Keratinocyte (primary cell): Measurements from ENCODE around the gene EXOC4. TPM values are rescaled to one million over a fixed set of nuclear protein-coding genes. Genes with fewer than 3 reads are reported as not detected.

Source experiments
- DNase-seq: peaks from one replicate; pipeline ENCODE4 v3.0.0-alpha.2; 2011; ENCODE audit warnings: low read depth, missing footprints, low spot score
- FAIRE-seq: peaks from 2 replicates; lab custom pipeline; 2011; peaks lifted over from hg19 to GRCh38; lab: Jason Lieb, UNC
- H2AFZ ChIP-seq: 2 replicates; pipeline ENCODE4 v1.6.0; 2012; ENCODE audit warnings: low read length, control low read depth, inconsistent platforms; ENCODE audit not compliant: control insufficient read depth
- H3K27ac ChIP-seq: 2 replicates; pipeline ENCODE4 v1.5.1; 2011; ENCODE audit warnings: low read length; ENCODE audit not compliant: control insufficient read depth, insufficient read depth
- H3K27me3 ChIP-seq: 3 replicates; pipeline ENCODE4 v1.6.0; 2011; ENCODE audit warnings: low read length; ENCODE audit not compliant: control insufficient read depth, insufficient read depth; ENCODE audit errors: extremely low read depth
- H3K36me3 ChIP-seq, 2 experiments: 2 replicates in 1 of 2; 3 replicates in 1 of 2; pipeline ENCODE4 v1.5.1; 2011; ENCODE audit warnings: low read length in 2 of 2, mild to moderate bottlenecking in 1 of 2; ENCODE audit not compliant: control insufficient read depth in 2 of 2, insufficient read depth in 2 of 2; ENCODE audit errors: extremely low read depth in 1 of 2
- H3K4me1 ChIP-seq: 3 replicates; pipeline ENCODE4 v1.5.1; 2011; ENCODE audit warnings: low read length; ENCODE audit not compliant: control insufficient read depth, insufficient read depth; ENCODE audit errors: extremely low read depth
- H3K4me2 ChIP-seq: 3 replicates; pipeline ENCODE4 v1.6.0; 2011; ENCODE audit warnings: low read depth, low read length; ENCODE audit not compliant: control insufficient read depth, insufficient read depth; ENCODE audit errors: extremely low read depth
- H3K4me3 ChIP-seq, 3 experiments: fragments of 200-600 bp in 1 of 3; sonication (generic) in 1 of 3; 2 replicates in 2 of 3; 3 replicates in 1 of 3; pipeline ENCODE4 v1.5.1; 2011 to 2016; ENCODE audit warnings: low read length in 3 of 3, mild to moderate bottlenecking in 3 of 3, control low read depth in 2 of 3, inconsistent platforms in 1 of 3, low read depth in 1 of 3, mixed read lengths in 1 of 3, mixed run types in 1 of 3, moderate library complexity in 1 of 3; ENCODE audit not compliant: control insufficient read depth in 2 of 3, insufficient read depth in 2 of 3; ENCODE audit errors: extremely low read depth in 1 of 3
- H3K79me2 ChIP-seq: 2 replicates; pipeline ENCODE4 v1.6.0; 2012; ENCODE audit warnings: low read length; ENCODE audit not compliant: control insufficient read depth, insufficient read depth
- H3K9ac ChIP-seq: 3 replicates; pipeline ENCODE4 v1.6.0; 2011; ENCODE audit warnings: low read length; ENCODE audit not compliant: control insufficient read depth, insufficient read depth; ENCODE audit errors: extremely low read depth
- H3K9me1 ChIP-seq: 3 replicates; pipeline ENCODE4 v1.6.0; 2011; ENCODE audit warnings: low read length; ENCODE audit not compliant: control insufficient read depth, insufficient read depth; ENCODE audit errors: extremely low read depth
- H3K9me3 ChIP-seq: 2 replicates; pipeline ENCODE4 v1.5.1; 2012; ENCODE audit warnings: low read depth, low read length; ENCODE audit not compliant: control insufficient read depth
- H4K20me1 ChIP-seq: 3 replicates; pipeline ENCODE4 v1.6.0; 2011; ENCODE audit warnings: low read length; ENCODE audit not compliant: control insufficient read depth, insufficient read depth; ENCODE audit errors: extremely low read depth
- CTCF ChIP-seq, 3 experiments: IDR thresholded peaks in 1 of 3; conservative IDR thresholded peaks in 1 of 3; optimal IDR thresholded peaks in 1 of 3; 2 replicates in 2 of 3; 3 replicates in 1 of 3; pipeline versions ENCODE3 to v1.5.1; 2011; ENCODE audit warnings: low read length in 3 of 3, mild to moderate bottlenecking in 3 of 3, moderate library complexity in 2 of 3, control low read depth in 1 of 3, inconsistent platforms in 1 of 3; ENCODE audit not compliant: insufficient read depth in 2 of 3; ENCODE audit errors: extremely low read depth in 1 of 3
- EZH2 ChIP-seq: IDR thresholded peaks from one replicate; pipeline ENCODE4 v1.6.1; 2012; ENCODE audit warnings: inconsistent platforms, mild to moderate bottlenecking, low read length, moderate library complexity
- dilution Hi-C: fragments of 300-500 bp; cut with MboI; formaldehyde crosslinking; loops from one replicate; pipeline ENCODE4 v1.7.0; 2020; ENCODE audit warnings: low sequenced_read_pairs; ENCODE audit not compliant: extremely low pct_ligation_motif_present
- polyA plus RNA-seq, 5 experiments: library from polyadenylated mRNA; depleted of rRNA in 3 of 5; stranded (reverse) in 3 of 5; stranded (forward) in 1 of 5; unstranded in 1 of 5; fragments of >200 nt; gene quantifications; 1 replicate in 1 of 5; 2 replicates in 3 of 5; 3 replicates in 1 of 5; pipeline versions ENCODE4 v1.2.1 to v1.2.3, GENCODE V29; 2011 to 2012; ENCODE audit warnings: missing spikeins in 2 of 5, low read depth in 1 of 5, low replicate concordance in 1 of 5

The EXOC4 gene
- polyA plus RNA-seq, 1 donor (not counting 4 experiments of a cell fraction or from before 2014, with no cell fraction given) = 52.6 TPM

- Histone ChIP-seq H3K4me3 (no peak overlapping the region), H3K9ac (no peak overlapping the region), H2AFZ (no peak overlapping the region), H3K9me3 (no peaks in the 10 kb centered on the region), H3K27me3 (no peaks in the 10 kb centered on the region), H3K36me3 (no peaks in the 10 kb centered on the region), H3K9me1 (no peaks in the 10 kb centered on the region), H3K27ac (no peak overlapping the region), H3K4me2 (no peak overlapping the region), H3K4me1 (no peaks in the 10 kb centered on the region), H3K79me2 (no peaks in the 10 kb centered on the region), H4K20me1 (no peaks in the 10 kb centered on the region)
- dilution Hi-C loops = no loop called here
- DNase-seq (no peak), FAIRE-seq (no peak)
- TF ChIP-seq EZH2 (no peak), CTCF (optimal IDR thresholded peaks at IDR 0.05 in 1 of 3, IDR thresholded peaks at IDR 0.05 in 1 of 3, conservative IDR thresholded peaks at IDR 0.05 in 1 of 3; ENCODE audit: extremely low read depth in 1 of 3, insufficient read depth in 2 of 3, low read length in 3 of 3) (no peak)
Observed at GRCh38 chr7:133246558-133246957, 6.3 kb upstream of the EXOC4 start.

- H4K20me1 ChIP-seq = no peaks in the 10 kb centered on the region
- H3K79me2 ChIP-seq = peaks cover 10% of the 10 kb centered on the region
- no peaks in the 10 kb centered on the region for H3K9me1 ChIP-seq
- no peak overlapping the region for H3K27ac ChIP-seq
- no peaks in the 10 kb centered on the region for H3K27me3 ChIP-seq
- FAIRE-seq (no peak), DNase-seq (no peak)
- peaks cover 2% of the 10 kb centered on the region for H3K4me1 ChIP-seq
- no peak overlapping the region for H3K4me2 ChIP-seq
- H3K36me3 ChIP-seq = no peaks in the 10 kb centered on the region
- H3K4me3 ChIP-seq = no peak overlapping the region
- no peaks in the 10 kb centered on the region for H3K9me3 ChIP-seq
- TF ChIP-seq CTCF (optimal IDR thresholded peaks at IDR 0.05 in 1 of 3, IDR thresholded peaks at IDR 0.05 in 1 of 3, conservative IDR thresholded peaks at IDR 0.05 in 1 of 3; ENCODE audit: extremely low read depth in 1 of 3, insufficient read depth in 2 of 3, low read length in 3 of 3) (no peak), EZH2 (no peak)
- no peak overlapping the region for H3K9ac ChIP-seq
- H2AFZ ChIP-seq = no peak overlapping the region
- dilution Hi-C loops = no loop called here
Observed at GRCh38 chr7:133248901-133249300, 4.0 kb upstream of the EXOC4 start.
